Measurements from ENCODE around the gene PYDC2.
"Not testable (repeated sequence)": the region's sequence is repeated elsewhere in the genome, so short reads cannot be mapped to it uniquely, and the experiment has no call there.

PYDC2 gene

DNA sequence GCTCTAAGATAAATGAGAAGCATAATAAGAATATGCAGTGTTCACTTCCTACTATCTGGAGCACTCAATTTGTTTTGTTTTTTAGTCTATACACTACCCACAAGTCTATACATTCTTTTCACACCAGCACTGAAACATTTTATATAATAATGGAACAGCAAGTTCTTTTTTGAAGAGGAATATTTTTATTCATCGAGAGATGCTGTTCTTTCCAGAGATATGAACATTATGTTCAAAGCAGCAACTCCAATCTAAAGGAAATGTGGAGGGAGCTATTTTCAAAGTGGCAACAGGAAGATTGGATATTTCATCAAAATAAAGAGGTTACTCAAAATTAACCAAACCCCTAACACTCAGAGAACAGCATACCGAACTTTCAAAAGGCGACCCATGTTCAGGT is 16.4 kb upstream of the PYDC2 start:
- H3K27me3 ChIP-seq = no peaks in the 10 kb centered on the region
- H3K36me3 ChIP-seq = no peaks in the 10 kb centered on the region
- no peaks in the 10 kb centered on the region for H3K4me1 ChIP-seq
- H3K4me3 ChIP-seq = no peak overlapping the region
- H3K9ac ChIP-seq = no peak overlapping the region
- no peak overlapping the region for H3K27ac ChIP-seq
- no peaks in the 10 kb centered on the region for H4K20me1 ChIP-seq
- H3K4me2 ChIP-seq = no peak overlapping the region
- H3K9me3 ChIP-seq (replicated peaks in 1 of 11) = peaks cover 0 to 8% (median 5%) of the 10 kb centered on the region in 11 experiments; a peak in 9 of 22 replicates
- no peak for TF ChIP-seq Cebpa-rat (IDR thresholded peaks at IDR 0.05)

- H3K36me3 ChIP-seq = no peaks in the 10 kb centered on the region
- H3K9ac ChIP-seq = no peak overlapping the region
- no peak overlapping the region for H3K4me3 ChIP-seq
- H3K27ac ChIP-seq = no peak overlapping the region
- no peaks in the 10 kb centered on the region for H3K4me1 ChIP-seq
- no peaks in the 10 kb centered on the region for H3K9me3 ChIP-seq (replicated peaks in 1 of 11)
- no peaks in the 10 kb centered on the region for H3K27me3 ChIP-seq
- no peak for TF ChIP-seq Cebpa-rat (IDR thresholded peaks at IDR 0.05)
- no peaks in the 10 kb centered on the region for H4K20me1 ChIP-seq
- no peak overlapping the region for H3K4me2 ChIP-seq
Observed at GRCh38 chr3:191449256-191449655, 11.7 kb upstream of the PYDC2 start.

- Histone ChIP-seq H3K4me2 (no peak overlapping the region), H3K36me3 (no peaks in the 10 kb centered on the region)
Observed at GRCh38 chr3:191455257-191455952, 5.6 kb upstream of the PYDC2 start.

DNA sequence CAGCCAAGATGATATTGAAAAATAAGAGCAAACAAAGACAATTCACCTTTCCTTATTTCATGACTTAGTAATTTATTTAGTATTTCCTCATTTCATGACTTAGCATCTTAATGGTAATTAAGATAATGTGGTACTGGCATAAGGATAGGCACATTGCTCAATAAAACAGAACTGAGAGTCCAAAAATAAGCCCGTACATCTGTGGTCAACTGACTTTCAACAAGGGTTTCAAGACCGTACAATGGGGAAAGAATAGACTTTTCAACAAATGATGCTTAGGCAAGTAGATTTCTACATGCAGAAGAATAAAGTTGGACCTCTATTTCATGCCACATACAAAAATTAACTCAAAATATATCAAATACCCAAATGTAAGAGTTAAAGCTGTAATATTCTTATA is 603 bp upstream of the PYDC2 start:
- no peak for TF ChIP-seq Cebpa-rat (IDR thresholded peaks at IDR 0.05)
- H3K4me3 ChIP-seq = no peak overlapping the region
- H3K9ac ChIP-seq = no peak overlapping the region
- no peak overlapping the region for H3K4me2 ChIP-seq
- no peaks in the 10 kb centered on the region for H4K20me1 ChIP-seq
- H3K27me3 ChIP-seq = no peaks in the 10 kb centered on the region
- H3K36me3 ChIP-seq = no peaks in the 10 kb centered on the region
- no peak overlapping the region for H3K27ac ChIP-seq
- no peaks in the 10 kb centered on the region; a peak in 2 of 20 replicates for H3K4me1 ChIP-seq
- H3K9me3 ChIP-seq (replicated peaks in 1 of 11) = no peaks in the 10 kb centered on the region

More at GRCh38 chr3:191455257-191455952, 5.6 kb upstream of the PYDC2 start:
- no peaks in the 10 kb centered on the region for H3K9me3 ChIP-seq (replicated peaks in 1 of 11)
- TF ChIP-seq Cebpa-rat (IDR thresholded peaks at IDR 0.05) = no peak
- H4K20me1 ChIP-seq = no peaks in the 10 kb centered on the region
- H3K9ac ChIP-seq = no peak overlapping the region
- H3K27ac ChIP-seq = no peak overlapping the region
- H3K27me3 ChIP-seq = no peaks in the 10 kb centered on the region
- no peaks in the 10 kb centered on the region for H3K4me1 ChIP-seq
- no peak overlapping the region for H3K4me3 ChIP-seq

GRCh38 chr3:191470080-191470479 is 9.1 kb downstream of the PYDC2 start:
- H3K27me3 ChIP-seq = no peaks in the 10 kb centered on the region
- H4K20me1 ChIP-seq = no peaks in the 10 kb centered on the region
- H3K4me3 ChIP-seq = no peak overlapping the region
- H3K27ac ChIP-seq = no peak overlapping the region
- TF ChIP-seq Cebpa-rat (IDR thresholded peaks at IDR 0.05) = no peak
- peaks cover 0 to 12% (median 0%) of the 10 kb centered on the region in 10 experiments; a peak in 4 of 20 replicates for H3K4me1 ChIP-seq
- H3K4me2 ChIP-seq = peak overlapping the region in 3 of 11 experiments; percentile 22 to 34 (median 32); a peak in 4 of 22 replicates
- H3K36me3 ChIP-seq = no peaks in the 10 kb centered on the region
- H3K9ac ChIP-seq = no peak overlapping the region
- H3K9me3 ChIP-seq (replicated peaks in 1 of 11) = no peaks in the 10 kb centered on the region

- Histone ChIP-seq H3K4me3 (no peak overlapping the region), H3K4me2 (peak overlapping the region in 5 of 11 experiments; percentile 2 to 34 (median 22); a peak in 7 of 22 replicates), H3K4me1 (peaks cover 0 to 12% (median 0%) of the 10 kb centered on the region in 10 experiments; a peak in 4 of 20 replicates), H4K20me1 (no peaks in the 10 kb centered on the region), H3K9ac (no peak overlapping the region), H3K36me3 (no peaks in the 10 kb centered on the region), H3K27ac (no peak overlapping the region), H3K9me3 (replicated peaks in 1 of 11) (no peaks in the 10 kb centered on the region), H3K27me3 (no peaks in the 10 kb centered on the region)
- no peak for TF ChIP-seq Cebpa-rat (IDR thresholded peaks at IDR 0.05)
Observed at GRCh38 chr3:191470545-191470944, 9.6 kb downstream of the PYDC2 start.

DNA sequence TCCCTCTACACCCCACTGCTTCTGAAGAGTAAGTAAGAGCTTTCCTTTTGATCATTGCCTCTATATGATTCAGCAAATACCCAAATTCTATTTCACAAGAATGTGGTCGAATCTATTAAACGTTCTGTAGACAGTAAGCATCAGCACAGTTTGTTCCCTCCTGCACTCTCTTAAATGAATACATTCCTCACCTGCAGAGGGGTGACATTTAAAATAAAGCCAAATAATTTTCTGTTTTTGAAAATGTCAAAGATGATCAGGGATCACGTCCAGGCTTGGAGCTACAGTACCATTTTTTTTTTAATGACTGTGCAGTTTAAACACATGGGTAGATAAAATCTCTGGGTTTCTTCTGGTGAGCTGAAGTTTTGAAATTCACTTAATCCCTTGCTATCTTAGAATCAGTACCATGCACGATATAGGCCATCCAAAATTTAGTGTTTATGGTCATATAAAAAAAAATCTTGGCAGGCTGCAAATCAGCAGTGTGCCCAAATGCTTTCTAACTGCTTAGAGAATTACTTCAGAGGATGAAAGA is 12.8 kb downstream of the PYDC2 start:
- H3K27me3 ChIP-seq = no peaks in the 10 kb centered on the region
- no peak overlapping the region for H3K9ac ChIP-seq
- no peak overlapping the region for H3K27ac ChIP-seq
- TF ChIP-seq Cebpa-rat (IDR thresholded peaks at IDR 0.05) = no peak
- H3K4me3 ChIP-seq = no peak overlapping the region
- H4K20me1 ChIP-seq = no peaks in the 10 kb centered on the region
- no peak overlapping the region for H3K4me2 ChIP-seq
- H3K36me3 ChIP-seq = no peaks in the 10 kb centered on the region
- H3K4me1 ChIP-seq = peaks cover 0 to 12% (median 0%) of the 10 kb centered on the region in 10 experiments; a peak in 4 of 20 replicates
- no peaks in the 10 kb centered on the region for H3K9me3 ChIP-seq (replicated peaks in 1 of 11)

DNA sequence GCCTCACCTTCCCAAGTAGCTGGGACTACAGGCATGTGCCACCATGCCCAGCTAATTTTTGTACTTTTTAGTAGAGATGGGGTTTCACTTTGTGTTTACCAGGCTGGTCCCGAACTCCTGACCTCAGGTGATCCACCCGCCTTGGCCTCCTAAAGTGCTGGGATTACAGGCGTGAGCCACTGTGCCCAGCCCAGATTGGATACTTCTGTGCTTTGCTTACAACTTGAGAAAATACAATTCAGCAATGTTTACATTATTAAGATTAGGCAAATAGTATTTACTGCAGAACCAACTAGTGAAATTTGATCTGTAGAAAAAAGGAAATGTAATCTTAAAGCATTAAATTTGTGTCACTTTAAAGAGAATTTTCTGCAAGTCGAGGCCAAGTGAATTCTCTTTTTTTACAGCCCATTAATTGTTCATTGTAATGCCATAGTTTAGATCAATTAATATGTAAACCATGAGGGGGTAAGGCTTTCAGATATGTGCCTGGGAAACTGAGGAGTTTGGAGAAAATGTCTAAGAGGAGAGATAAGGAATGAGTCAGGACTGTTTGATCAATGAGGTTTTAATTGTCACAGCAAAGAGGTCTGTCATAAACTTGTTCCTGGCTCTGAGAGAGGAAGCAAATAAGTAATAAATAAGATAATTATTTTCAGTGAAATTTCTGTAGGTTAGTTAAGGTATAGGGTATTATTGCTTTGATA is 15.3 kb downstream of the PYDC2 start:
- H3K27me3 ChIP-seq = no peaks in the 10 kb centered on the region
- H3K4me1 ChIP-seq = no peaks in the 10 kb centered on the region
- H3K27ac ChIP-seq = no peak overlapping the region
- H3K4me2 ChIP-seq = no peak overlapping the region
- TF ChIP-seq Cebpa-rat (IDR thresholded peaks at IDR 0.05) = no peak
- H3K4me3 ChIP-seq = no peak overlapping the region
- H4K20me1 ChIP-seq = no peaks in the 10 kb centered on the region
- no peak overlapping the region for H3K9ac ChIP-seq
- H3K9me3 ChIP-seq (replicated peaks in 1 of 11) = peaks cover 0 to 5% (median 0%) of the 10 kb centered on the region in 11 experiments; a peak in 2 of 22 replicates
- H3K36me3 ChIP-seq = no peaks in the 10 kb centered on the region

DNA sequence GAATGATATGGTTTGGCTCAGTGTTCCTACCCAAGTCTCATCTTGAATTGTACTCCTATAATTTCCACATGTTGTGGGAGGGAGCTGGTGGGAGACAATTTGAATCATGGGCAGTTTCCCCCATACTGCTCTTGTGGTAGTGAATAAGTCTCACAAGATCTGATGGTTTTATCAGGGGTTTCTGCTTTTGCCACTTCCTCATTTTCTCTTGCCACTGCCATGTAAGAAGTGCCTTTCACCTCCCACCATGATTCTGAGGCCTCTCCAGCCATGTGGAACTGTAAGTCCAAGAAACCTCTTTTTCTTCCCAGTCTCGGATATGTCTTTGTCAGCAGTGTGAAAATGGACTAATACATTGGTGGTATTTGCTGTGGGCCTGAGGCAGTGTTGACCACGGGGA is 23.0 kb downstream of the PYDC2 start:
- not testable (repeated sequence) for H4K20me1 ChIP-seq, H3K4me1 ChIP-seq, H3K9ac ChIP-seq, H3K27me3 ChIP-seq, H3K4me3 ChIP-seq, H3K4me2 ChIP-seq, H3K27ac ChIP-seq, H3K36me3 ChIP-seq
- peaks cover 18 to 36% (median 25%) of the 10 kb centered on the region in 11 experiments for H3K9me3 ChIP-seq (replicated peaks in 1 of 11)
